Spinal cord (tissue), 10 donors: ENCODE data around the gene KDM4F. TPM values are rescaled to one million over a fixed set of nuclear protein-coding genes. Genes with fewer than 3 reads are reported as not detected.

Source experiments
- DNase-seq, 6 donors: peaks; one replicate each; pipeline versions ENCODE4 v3.0.0 to v3.0.0-alpha.2; 2013 to 2015; ENCODE audit warnings: low spot score in 6 of 6, low read depth in 4 of 6
- H3K27ac ChIP-seq: one replicate; pipeline ENCODE4 v1.5.1; 2013; ENCODE audit warnings: low read depth, low read length, control low read depth
- H3K27me3 ChIP-seq: one replicate; pipeline ENCODE4 v1.6.1; 2013; ENCODE audit warnings: low read length; ENCODE audit not compliant: control insufficient read depth, insufficient read depth
- H3K36me3 ChIP-seq: one replicate; pipeline ENCODE4 v1.6.1; 2013; ENCODE audit warnings: low read length; ENCODE audit not compliant: control insufficient read depth, insufficient read depth
- H3K4me1 ChIP-seq: one replicate; pipeline ENCODE4 v1.6.1; 2013; ENCODE audit warnings: low read length; ENCODE audit not compliant: control insufficient read depth, insufficient read depth
- H3K4me3 ChIP-seq: one replicate; pipeline ENCODE4 v1.5.1; 2013; ENCODE audit warnings: low read depth, low read length, control low read depth
- H3K9me3 ChIP-seq: one replicate; pipeline ENCODE4 v1.6.1; 2013; ENCODE audit warnings: low read length; ENCODE audit not compliant: control insufficient read depth, insufficient read depth
- WGBS: methylation state at CpG from one replicate; pipeline ENCODE4 v1.1.5; 2013; ENCODE audit warnings: missing lambda C conversion rate; ENCODE audit not compliant: insufficient coverage; 5-methylcytosine and 5-hydroxymethylcytosine counted together
- polyA plus RNA-seq, 2 donors: library from polyadenylated mRNA; unstranded; fragments of 120-200 nt; gene quantifications; one replicate each; pipeline ENCODE4 v1.2.1, GENCODE V29; 2013; ENCODE audit not compliant: insufficient read length in 2 of 2
- total RNA-seq, 2 donors: library from RNA; depleted of rRNA in 1 of 2; stranded (reverse); fragments of 120-200 nt in 1 of 2; fragments of >200 nt in 1 of 2; gene quantifications; one replicate each; pipeline versions ENCODE4 v1.2.3 to v1.2.4, GENCODE V29; 2013 to 2014
- donor health status: healthy.

The KDM4F gene
- total and polyA plus RNA-seq, 4 donors = 0.11 TPM; not detected in 3

GRCh38 chr11:95057959-95058358, 8.7 kb downstream of the KDM4F start:
- H3K36me3 ChIP-seq = no peaks in the 10 kb centered on the region
- DNase-seq = no peak
- no peak overlapping the region for H3K4me3 ChIP-seq
- H3K27ac ChIP-seq = no peak overlapping the region
- H3K4me1 ChIP-seq = no peaks in the 10 kb centered on the region
- no peaks in the 10 kb centered on the region for H3K27me3 ChIP-seq
- H3K9me3 ChIP-seq = no peaks in the 10 kb centered on the region
- 94% methylated on average over 5 of the region's 8 CpGs for WGBS

GRCh38 chr11:95058621-95059020, 9.4 kb downstream of the KDM4F start:
- Histone ChIP-seq H3K9me3 (no peaks in the 10 kb centered on the region), H3K4me1 (no peaks in the 10 kb centered on the region), H3K27me3 (no peaks in the 10 kb centered on the region), H3K27ac (no peak overlapping the region), H3K4me3 (no peak overlapping the region), H3K36me3 (no peaks in the 10 kb centered on the region)
- no peak for DNase-seq
- 75% methylated on average over 1 of the region's 1 CpG for WGBS

GRCh38 chr11:95059046-95059445, 9.8 kb downstream of the KDM4F start:
- 74% methylated on average over 5 of the region's 6 CpGs for WGBS
- Histone ChIP-seq H3K27ac (no peak overlapping the region), H3K4me3 (no peak overlapping the region), H3K9me3 (no peaks in the 10 kb centered on the region), H3K36me3 (no peaks in the 10 kb centered on the region), H3K27me3 (no peaks in the 10 kb centered on the region), H3K4me1 (no peaks in the 10 kb centered on the region)
- no peak for DNase-seq

GRCh38 chr11:95065336-95065735, 16.1 kb downstream of the KDM4F start:
- no peaks in the 10 kb centered on the region for H3K36me3 ChIP-seq
- H3K27me3 ChIP-seq = no peaks in the 10 kb centered on the region
- WGBS = no CpG with 5 or more reads among the region's 1 CpG
- peaks cover 5% of the 10 kb centered on the region for H3K4me1 ChIP-seq
- no peaks in the 10 kb centered on the region for H3K9me3 ChIP-seq
- H3K4me3 ChIP-seq = no peak overlapping the region
- no peak overlapping the region for H3K27ac ChIP-seq
- DNase-seq = peak in 2 of 6 donors; percentile 12 to 27

- H3K27ac ChIP-seq = peak within 1 kb of the TSS; percentile 99
- 0% methylated on average over 3 of the region's 4 CpGs for WGBS
Observed at GRCh38 chr11:95066716-95067038, 17.5 kb downstream of the KDM4F start, which contains the start of gene SRSF8. SRSF8 (plus strand) TSS chr11:95066919; CDS start chr11:95067227, 308 bp downstream.

GRCh38 chr11:95067039-95067840, 18.0 kb downstream of the KDM4F start:
- Histone ChIP-seq H3K27ac (peak overlapping the region; percentile 99), H3K4me1 (peaks cover 5% of the 10 kb centered on the region), H3K27me3 (no peaks in the 10 kb centered on the region), H3K36me3 (no peaks in the 10 kb centered on the region), H3K4me3 (peak overlapping the region; percentile 92), H3K9me3 (no peaks in the 10 kb centered on the region)
- peak in 5 of 6 donors; percentile 58 to 93 (median 68) for DNase-seq
- WGBS = under 1% methylated on average over 98 of the region's 98 CpGs

More at GRCh38 chr11:95066716-95067038, 17.5 kb downstream of the KDM4F start, which contains the start of gene SRSF8:
- DNase-seq = no peak
- peaks cover 5% of the 10 kb centered on the region for H3K4me1 ChIP-seq
- H3K36me3 ChIP-seq = no peaks in the 10 kb centered on the region
- H3K9me3 ChIP-seq = no peaks in the 10 kb centered on the region
- peak within 1 kb of the TSS; percentile 92 for H3K4me3 ChIP-seq
- H3K27me3 ChIP-seq = no peaks in the 10 kb centered on the region

- WGBS = 0% methylated on average over 15 of the region's 16 CpGs
- peak in 1 of 6 donors; percentile 76 for DNase-seq
- peak overlapping the region; percentile 99 for H3K27ac ChIP-seq
Observed at GRCh38 chr11:95067841-95068219, 18.6 kb downstream of the KDM4F start.

GRCh38 chr11:95068549-95068948, 19.3 kb downstream of the KDM4F start:
- H3K27me3 ChIP-seq = no peaks in the 10 kb centered on the region
- H3K27ac ChIP-seq = peak overlapping the region; percentile 99
- H3K4me1 ChIP-seq = peaks cover 5% of the 10 kb centered on the region
- peak overlapping the region; percentile 92 for H3K4me3 ChIP-seq
- peak in 5 of 6 donors; percentile 65 to 94 (median 77) for DNase-seq
- H3K36me3 ChIP-seq = no peaks in the 10 kb centered on the region
- H3K9me3 ChIP-seq = no peaks in the 10 kb centered on the region
- 0% methylated on average over 3 of the region's 5 CpGs for WGBS

More at GRCh38 chr11:95067841-95068219, 18.6 kb downstream of the KDM4F start:
- Histone ChIP-seq H3K36me3 (no peaks in the 10 kb centered on the region), H3K4me3 (peak overlapping the region; percentile 92), H3K9me3 (no peaks in the 10 kb centered on the region), H3K4me1 (peaks cover 5% of the 10 kb centered on the region), H3K27me3 (no peaks in the 10 kb centered on the region)

GRCh38 chr11:95070471-95070870, 21.2 kb downstream of the KDM4F start:
- H3K27ac ChIP-seq = no peak overlapping the region
- 100% methylated on average over 1 of the region's 1 CpG for WGBS

GRCh38 chr11:95072948-95073347, 23.7 kb downstream of the KDM4F start:
- Histone ChIP-seq H3K4me3 (no peak overlapping the region), H3K27ac (no peak overlapping the region), H3K4me1 (peaks cover 8% of the 10 kb centered on the region)

More at GRCh38 chr11:95070471-95070870, 21.2 kb downstream of the KDM4F start:
- no peaks in the 10 kb centered on the region for H3K27me3 ChIP-seq
- no peaks in the 10 kb centered on the region for H3K36me3 ChIP-seq
- no peak overlapping the region for H3K4me3 ChIP-seq
- H3K4me1 ChIP-seq = peaks cover 8% of the 10 kb centered on the region
- DNase-seq = no peak
- H3K9me3 ChIP-seq = no peaks in the 10 kb centered on the region

More at GRCh38 chr11:95072948-95073347, 23.7 kb downstream of the KDM4F start:
- Histone ChIP-seq H3K36me3 (no peaks in the 10 kb centered on the region), H3K9me3 (no peaks in the 10 kb centered on the region), H3K27me3 (no peaks in the 10 kb centered on the region)
- no peak for DNase-seq
